Measurements from ENCODE around the gene KRTAP10-5.

GRCh38 chr21:44589094-44589493, 8.7 kb upstream of the KRTAP10-5 start:
- no peak for TF ChIP-seq CTCF (IDR thresholded peaks at IDR 0.05; ENCODE audit: low read depth, low read length)
- TF ChIP-seq EZH2phosphoT487 (IDR thresholded peaks at IDR 0.05; ENCODE audit: low read depth) = no peak
